HEK293 (cell line): ENCODE data around the gene ERG.

Experiments used
- MEIS1 ChIP-seq: sonication (generic); formaldehyde crosslinking; IDR thresholded peaks from 2 replicates; pipeline ENCODE4 v1.8.1; 2022; ENCODE audit warnings: missing genetic modification reagents, mild to moderate bottlenecking, borderline replicate concordance
- SETDB1 ChIP-seq: IDR thresholded peaks from one replicate; pipeline ENCODE4 v1.6.1; 2017; ENCODE audit warnings: mild to moderate bottlenecking, low read length, moderate library complexity, mixed read lengths; ENCODE audit not compliant: insufficient read length
- TCF7L2 ChIP-seq: IDR thresholded peaks from 2 replicates; pipeline ENCODE4 v1.6.1; 2011; ENCODE audit warnings: low read depth, mild to moderate bottlenecking, inconsistent platforms, low read length, moderate library complexity, borderline replicate concordance
- ZNF214 ChIP-seq: fragments of 450-650 bp; formaldehyde crosslinking; IDR thresholded peaks from 2 replicates; pipeline ENCODE4 v1.5.1; 2017; ENCODE audit warnings: missing biosample characterization, mild to moderate bottlenecking, missing genetic modification characterization, borderline replicate concordance
- ZNF274 ChIP-seq, 2 experiments: fragments of 200-500 bp in 1 of 2; fragments of 450-650 bp in 1 of 2; sonication (Bioruptor generic) in 1 of 2; formaldehyde crosslinking in 1 of 2; IDR thresholded peaks; 2 replicates each; pipeline versions ENCODE4 v1.5.1 to v1.6.1; 2014 to 2016; ENCODE audit warnings: borderline replicate concordance in 1 of 2, inconsistent platforms in 1 of 2, low read length in 1 of 2, missing biosample characterization in 1 of 2, missing genetic modification characterization in 1 of 2
- ZNF302 ChIP-seq: fragments of 450-650 bp; formaldehyde crosslinking; IDR thresholded peaks from 2 replicates; pipeline ENCODE4 v1.5.1; 2016; ENCODE audit warnings: missing biosample characterization, missing genetic modification characterization, low read depth
- ZNF501 ChIP-seq: fragments of 450-650 bp; formaldehyde crosslinking; IDR thresholded peaks from 2 replicates; pipeline ENCODE4 v1.5.1; 2016; ENCODE audit warnings: missing biosample characterization, missing genetic modification characterization
- ZNF707 ChIP-seq: fragments of 450-650 bp; formaldehyde crosslinking; IDR thresholded peaks from 2 replicates; pipeline ENCODE4 v1.5.1; 2016; ENCODE audit warnings: missing biosample characterization, missing genetic modification characterization
- TF ChIP-seq, protein P1 (sequence below): fragments of 450-650 bp; formaldehyde crosslinking; IDR thresholded peaks from 2 replicates; pipeline ENCODE4 v1.5.1; 2016; ENCODE audit warnings: missing biosample characterization, missing genetic modification characterization
- TF ChIP-seq, protein P2 (sequence below): fragments of 450-650 bp; formaldehyde crosslinking; conservative IDR thresholded peaks from 2 replicates; pipeline ENCODE4 v1.5.1; 2016; ENCODE audit warnings: low read depth, missing biosample characterization, missing genetic modification characterization

DNA sequence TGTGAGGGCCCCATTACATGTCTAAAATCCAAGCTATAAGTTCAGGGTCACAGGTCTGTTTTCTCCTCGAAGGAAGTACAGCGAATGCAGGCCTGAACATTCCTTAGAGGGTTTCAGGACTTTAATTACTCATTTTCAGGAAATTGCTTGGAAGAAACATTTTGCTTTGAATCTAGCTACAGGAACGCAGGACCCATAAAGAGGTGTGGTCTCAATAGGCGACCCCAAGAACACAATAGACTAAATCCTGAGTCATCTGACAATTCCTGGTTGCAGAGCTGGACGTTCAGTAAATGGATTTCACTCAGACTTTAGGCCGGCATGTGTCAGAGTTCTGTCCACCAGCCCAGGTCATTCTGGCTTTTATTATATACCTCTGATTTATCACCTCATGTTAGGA, 1.0 kb upstream of the ERG start:
- no peak for TF ChIP-seq ZNF501 (tag by site-specific recombination)
- no peak for TF ChIP-seq ZNF214 (tag by site-specific recombination)
- TF ChIP-seq, protein P1, sequence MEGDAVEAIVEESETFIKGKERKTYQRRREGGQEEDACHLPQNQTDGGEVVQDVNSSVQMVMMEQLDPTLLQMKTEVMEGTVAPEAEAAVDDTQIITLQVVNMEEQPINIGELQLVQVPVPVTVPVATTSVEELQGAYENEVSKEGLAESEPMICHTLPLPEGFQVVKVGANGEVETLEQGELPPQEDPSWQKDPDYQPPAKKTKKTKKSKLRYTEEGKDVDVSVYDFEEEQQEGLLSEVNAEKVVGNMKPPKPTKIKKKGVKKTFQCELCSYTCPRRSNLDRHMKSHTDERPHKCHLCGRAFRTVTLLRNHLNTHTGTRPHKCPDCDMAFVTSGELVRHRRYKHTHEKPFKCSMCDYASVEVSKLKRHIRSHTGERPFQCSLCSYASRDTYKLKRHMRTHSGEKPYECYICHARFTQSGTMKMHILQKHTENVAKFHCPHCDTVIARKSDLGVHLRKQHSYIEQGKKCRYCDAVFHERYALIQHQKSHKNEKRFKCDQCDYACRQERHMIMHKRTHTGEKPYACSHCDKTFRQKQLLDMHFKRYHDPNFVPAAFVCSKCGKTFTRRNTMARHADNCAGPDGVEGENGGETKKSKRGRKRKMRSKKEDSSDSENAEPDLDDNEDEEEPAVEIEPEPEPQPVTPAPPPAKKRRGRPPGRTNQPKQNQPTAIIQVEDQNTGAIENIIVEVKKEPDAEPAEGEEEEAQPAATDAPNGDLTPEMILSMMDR: no peak
- TF ChIP-seq, protein P2, sequence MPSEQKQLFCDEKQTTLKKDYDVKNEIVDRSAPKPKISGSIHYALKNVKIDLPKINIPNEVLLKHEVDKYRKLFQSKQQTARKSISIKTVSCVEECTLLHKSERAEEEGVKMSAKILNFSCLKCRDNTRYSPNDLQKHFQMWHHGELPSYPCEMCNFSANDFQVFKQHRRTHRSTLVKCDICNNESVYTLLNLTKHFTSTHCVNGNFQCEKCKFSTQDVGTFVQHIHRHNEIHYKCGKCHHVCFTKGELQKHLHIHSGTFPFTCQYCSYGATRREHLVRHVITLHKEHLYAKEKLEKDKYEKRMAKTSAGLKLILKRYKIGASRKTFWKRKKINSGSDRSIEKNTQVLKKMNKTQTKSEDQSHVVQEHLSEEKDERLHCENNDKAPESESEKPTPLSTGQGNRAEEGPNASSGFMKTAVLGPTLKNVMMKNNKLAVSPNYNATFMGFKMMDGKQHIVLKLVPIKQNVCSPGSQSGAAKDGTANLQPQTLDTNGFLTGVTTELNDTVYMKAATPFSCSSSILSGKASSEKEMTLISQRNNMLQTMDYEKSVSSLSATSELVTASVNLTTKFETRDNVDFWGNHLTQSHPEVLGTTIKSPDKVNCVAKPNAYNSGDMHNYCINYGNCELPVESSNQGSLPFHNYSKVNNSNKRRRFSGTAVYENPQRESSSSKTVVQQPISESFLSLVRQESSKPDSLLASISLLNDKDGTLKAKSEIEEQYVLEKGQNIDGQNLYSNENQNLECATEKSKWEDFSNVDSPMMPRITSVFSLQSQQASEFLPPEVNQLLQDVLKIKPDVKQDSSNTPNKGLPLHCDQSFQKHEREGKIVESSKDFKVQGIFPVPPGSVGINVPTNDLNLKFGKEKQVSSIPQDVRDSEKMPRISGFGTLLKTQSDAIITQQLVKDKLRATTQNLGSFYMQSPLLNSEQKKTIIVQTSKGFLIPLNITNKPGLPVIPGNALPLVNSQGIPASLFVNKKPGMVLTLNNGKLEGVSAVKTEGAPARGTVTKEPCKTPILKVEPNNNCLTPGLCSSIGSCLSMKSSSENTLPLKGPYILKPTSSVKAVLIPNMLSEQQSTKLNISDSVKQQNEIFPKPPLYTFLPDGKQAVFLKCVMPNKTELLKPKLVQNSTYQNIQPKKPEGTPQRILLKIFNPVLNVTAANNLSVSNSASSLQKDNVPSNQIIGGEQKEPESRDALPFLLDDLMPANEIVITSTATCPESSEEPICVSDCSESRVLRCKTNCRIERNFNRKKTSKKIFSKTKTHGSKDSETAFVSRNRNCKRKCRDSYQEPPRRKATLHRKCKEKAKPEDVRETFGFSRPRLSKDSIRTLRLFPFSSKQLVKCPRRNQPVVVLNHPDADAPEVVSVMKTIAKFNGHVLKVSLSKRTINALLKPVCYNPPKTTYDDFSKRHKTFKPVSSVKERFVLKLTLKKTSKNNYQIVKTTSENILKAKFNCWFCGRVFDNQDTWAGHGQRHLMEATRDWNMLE (tag by site-specific recombination): no peak
- TF ChIP-seq ZNF707: no peak
- no peak for TF ChIP-seq MEIS1 (CRISPR knock-in tag)
- no peak for TF ChIP-seq TCF7L2
- no peak for TF ChIP-seq SETDB1
- TF ChIP-seq ZNF274 (IDR thresholded peaks at IDR 0.05; ENCODE audit: low read length): no peak
- TF ChIP-seq ZNF274 (tag by site-specific recombination; IDR thresholded peaks at IDR 0.05; ENCODE audit: borderline replicate concordance): no peak
- TF ChIP-seq ZNF302 (tag by site-specific recombination): no peak
